ENCODE data around the gene DOP1B.

DOP1B gene

GRCh38 chr21:36188081-36188681 is 31.6 kb downstream of the DOP1B start:
- TF ChIP-seq, protein P1, sequence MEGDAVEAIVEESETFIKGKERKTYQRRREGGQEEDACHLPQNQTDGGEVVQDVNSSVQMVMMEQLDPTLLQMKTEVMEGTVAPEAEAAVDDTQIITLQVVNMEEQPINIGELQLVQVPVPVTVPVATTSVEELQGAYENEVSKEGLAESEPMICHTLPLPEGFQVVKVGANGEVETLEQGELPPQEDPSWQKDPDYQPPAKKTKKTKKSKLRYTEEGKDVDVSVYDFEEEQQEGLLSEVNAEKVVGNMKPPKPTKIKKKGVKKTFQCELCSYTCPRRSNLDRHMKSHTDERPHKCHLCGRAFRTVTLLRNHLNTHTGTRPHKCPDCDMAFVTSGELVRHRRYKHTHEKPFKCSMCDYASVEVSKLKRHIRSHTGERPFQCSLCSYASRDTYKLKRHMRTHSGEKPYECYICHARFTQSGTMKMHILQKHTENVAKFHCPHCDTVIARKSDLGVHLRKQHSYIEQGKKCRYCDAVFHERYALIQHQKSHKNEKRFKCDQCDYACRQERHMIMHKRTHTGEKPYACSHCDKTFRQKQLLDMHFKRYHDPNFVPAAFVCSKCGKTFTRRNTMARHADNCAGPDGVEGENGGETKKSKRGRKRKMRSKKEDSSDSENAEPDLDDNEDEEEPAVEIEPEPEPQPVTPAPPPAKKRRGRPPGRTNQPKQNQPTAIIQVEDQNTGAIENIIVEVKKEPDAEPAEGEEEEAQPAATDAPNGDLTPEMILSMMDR (IDR thresholded peaks at IDR 0.05; ENCODE audit: borderline replicate concordance, control extremely low read depth, extremely low read depth, insufficient read depth, missing control alignments): no peak
- in situ Hi-C loops (cut with MboI; ENCODE audit: low sequenced_read_pairs, unreplicated experiment): no loop called here
- no peak for DNase-seq (ENCODE audit: low spot score)

GRCh38 chr21:36188937-36189336 is 32.3 kb downstream of the DOP1B start:
- no peak for DNase-seq (ENCODE audit: low spot score)
- in situ Hi-C loops (cut with MboI; ENCODE audit: low sequenced_read_pairs, unreplicated experiment): no loop called here
- TF ChIP-seq, protein P1 (IDR thresholded peaks at IDR 0.05; ENCODE audit: borderline replicate concordance, control extremely low read depth, extremely low read depth, insufficient read depth, missing control alignments): no peak

DNA sequence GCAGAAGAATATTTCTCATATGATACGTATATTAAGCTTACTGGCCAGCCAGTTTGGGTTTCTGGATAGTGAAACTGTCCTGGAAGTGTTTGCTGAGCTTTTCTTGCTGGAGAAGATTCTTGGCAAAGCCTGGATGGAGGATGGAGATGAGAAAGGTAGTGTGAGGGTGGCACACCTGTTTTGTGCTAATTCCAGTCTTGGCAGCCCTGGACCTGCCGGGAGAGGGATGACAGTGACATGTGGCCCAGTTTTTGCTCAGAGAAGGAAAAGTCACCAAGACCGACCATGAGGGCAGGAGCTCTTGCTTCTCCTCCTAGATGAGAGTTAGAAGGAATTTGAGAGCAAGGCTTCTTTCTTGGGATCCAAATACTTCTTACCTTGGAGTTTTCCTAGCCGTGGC is 34.1 kb downstream of the DOP1B start:
- DNase-seq (ENCODE audit: low spot score): no peak
- TF ChIP-seq, protein P1 (IDR thresholded peaks at IDR 0.05; ENCODE audit: borderline replicate concordance, control extremely low read depth, extremely low read depth, insufficient read depth, missing control alignments): no peak
- in situ Hi-C loops (cut with MboI; ENCODE audit: low sequenced_read_pairs, unreplicated experiment): no loop called here

DNA sequence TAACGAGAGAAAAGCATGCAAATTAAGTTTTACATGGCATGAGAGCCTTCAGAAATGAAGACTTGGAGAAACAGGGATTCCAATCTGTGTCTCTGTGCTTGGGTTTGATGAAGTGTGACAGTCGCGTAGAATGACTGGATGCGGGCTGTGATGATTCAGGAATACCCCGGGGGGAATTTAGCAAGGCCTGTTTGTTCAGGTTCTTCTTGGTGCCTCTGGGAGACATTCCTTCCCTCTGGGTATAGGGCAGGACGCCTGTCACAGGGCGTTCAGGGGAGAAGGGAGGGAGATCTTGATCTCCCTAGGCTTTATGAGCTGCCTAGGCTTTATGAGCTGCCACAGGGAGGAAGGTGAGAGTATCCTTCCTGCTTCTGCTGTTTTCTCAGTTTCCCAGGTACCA is 36.6 kb downstream of the DOP1B start:
- TF ChIP-seq, protein P1 (IDR thresholded peaks at IDR 0.05; ENCODE audit: borderline replicate concordance, control extremely low read depth, extremely low read depth, insufficient read depth, missing control alignments): no peak
- no peak for DNase-seq (ENCODE audit: low spot score)

GRCh38 chr21:36194024-36194423 is 37.4 kb downstream of the DOP1B start:
- TF ChIP-seq, protein P1 (IDR thresholded peaks at IDR 0.05; ENCODE audit: borderline replicate concordance, control extremely low read depth, extremely low read depth, insufficient read depth, missing control alignments): no peak
- no peak for DNase-seq (ENCODE audit: low spot score)
- in situ Hi-C loops (cut with MboI; ENCODE audit: low sequenced_read_pairs, unreplicated experiment): no loop called here

More for the DNA sequence above, 36.6 kb downstream of the DOP1B start:
- in situ Hi-C loops (cut with MboI; ENCODE audit: low sequenced_read_pairs, unreplicated experiment): no loop called here

- TF ChIP-seq, protein P1 (IDR thresholded peaks at IDR 0.05; ENCODE audit: borderline replicate concordance, control extremely low read depth, extremely low read depth, insufficient read depth, missing control alignments): no peak
- in situ Hi-C loops (cut with MboI; ENCODE audit: low sequenced_read_pairs, unreplicated experiment): no loop called here
- DNase-seq (ENCODE audit: low spot score): no peak
These were observed 39.0 kb downstream of the DOP1B start for GRCh38 chr21:36195613-36196012.
